AG04449 (cell line): ENCODE data around the gene TAPBPL.
A peak's percentile ranks its signal among the peaks of the same experiment; 100 is the strongest.
"Not testable (repeated sequence)": the region's sequence is repeated elsewhere in the genome, so short reads cannot be mapped to it uniquely, and the experiment has no call there.

Source experiments
- CTCF ChIA-PET: fragments of 350-600 bp; formaldehyde crosslinking; extraction: SDS; loops from one replicate; lab custom pipeline; 2021; ENCODE audit warnings: antibody characterized with exemption; lab: Yijun Ruan, JAX
- POLR2A ChIA-PET: fragments of 400-600, 350-600 bp; formaldehyde crosslinking; extraction: SDS; loops from one replicate; lab custom pipeline; 2020; ENCODE audit warnings: antibody characterized with exemption, inconsistent platforms; lab: Yijun Ruan, JAX
- DNase-seq: peaks from one replicate; pipeline ENCODE4 v3.0.0-alpha.2; 2010; ENCODE audit warnings: low read depth, low spot score
- H3K4me3 ChIP-seq: 2 replicates; pipeline ENCODE4 v1.5.1; 2011; ENCODE audit warnings: low read depth, mild to moderate bottlenecking, control low read depth, low read length
- CTCF ChIP-seq: IDR thresholded peaks from one replicate; pipeline ENCODE4 v1.5.1; 2011; ENCODE audit warnings: mild to moderate bottlenecking, moderate library complexity, low read length, control low read depth, inconsistent platforms; ENCODE audit not compliant: insufficient read depth; ENCODE audit errors: missing control alignments

The TAPBPL gene

GRCh38 chr12:6476489-6476888 is 24.6 kb downstream of the TAPBPL start:
- CTCF ChIA-PET: no interaction called here
- no peak overlapping the region for H3K4me3 ChIP-seq
- no peak for TF ChIP-seq CTCF
- POLR2A ChIA-PET: no interaction called here
- peak; percentile 63 for DNase-seq

GRCh38 chr12:6477601-6478377 is 25.9 kb downstream of the TAPBPL start:
- ChIA-PET CTCF (interaction anchor here (2.2 kb wide), 1 partner anchor 12 kb away, joined by 11 read pairs; no protein-coding TSS in a partner anchor), POLR2A (interaction anchor here (0.6 to 1.8 kb wide), 7 partner anchors 8 to 128 kb away, joined by 3 to 9 read pairs (median 4); partner anchors contain the start of genes GAPDH, MRPL51 and VAMP1)
- not testable (repeated sequence) for H3K4me3 ChIP-seq, DNase-seq

GRCh38 chr12:6478416-6478815 is 26.6 kb downstream of the TAPBPL start:
- H3K4me3 ChIP-seq: no peak overlapping the region
- DNase-seq: peak; percentile 31
- CTCF ChIA-PET: interaction anchor here (0.9 to 2.2 kb wide), 2 partner anchors 13 to 60 kb away, joined by 3 to 11 read pairs; no protein-coding TSS in a partner anchor
- POLR2A ChIA-PET: interaction anchor here (0.6 to 1.8 kb wide), 7 partner anchors 8 to 127 kb away, joined by 3 to 9 read pairs (median 4); partner anchors contain the start of genes GAPDH, MRPL51 and VAMP1
- TF ChIP-seq CTCF: no peak

GRCh38 chr12:6488240-6488639 is 36.4 kb downstream of the TAPBPL start:
- CTCF ChIA-PET: interaction anchor here (0.7 to 0.8 kb wide), 2 partner anchors 8 to 25 kb away, joined by 3 read pairs; no protein-coding TSS in a partner anchor
- POLR2A ChIA-PET: interaction anchor here (1.0 to 1.4 kb wide), 2 partner anchors 10 to 18 kb away, joined by 4 read pairs; partner anchors contain the start of gene VAMP1

GRCh38 chr12:6489449-6489848 is 37.6 kb downstream of the TAPBPL start:
- TF ChIP-seq CTCF: no peak
- CTCF ChIA-PET: no interaction called here
- H3K4me3 ChIP-seq: no peak overlapping the region
- DNase-seq: no peak
- POLR2A ChIA-PET: no interaction called here

More at GRCh38 chr12:6488240-6488639, 36.4 kb downstream of the TAPBPL start:
- no peak for TF ChIP-seq CTCF
- no peak overlapping the region for H3K4me3 ChIP-seq
- DNase-seq: no peak

GRCh38 chr12:6490673-6491072 is 38.8 kb downstream of the TAPBPL start:
- POLR2A ChIA-PET, H3K4me3 ChIP-seq, DNase-seq: not testable (repeated sequence)
- CTCF ChIA-PET: interaction anchor here (2.9 kb wide), 1 partner anchor 25 kb away, joined by 14 read pairs; no protein-coding TSS in a partner anchor

- TF ChIP-seq CTCF: no peak
- H3K4me3 ChIP-seq: peak within 1 kb of the TSS; percentile 97
- DNase-seq: peak; percentile 51
- POLR2A ChIA-PET: interaction anchor here (0.6 to 1.8 kb wide), 8 partner anchors 14 to 65 kb away, joined by 3 to 25 read pairs (median 4); partner anchors contain the start of genes GAPDH and VAMP1
- CTCF ChIA-PET: interaction anchor here (0.7 to 2.9 kb wide), 10 partner anchors 8 to 68 kb away, joined by 3 to 14 read pairs (median 3); no protein-coding TSS in a partner anchor
Measured at GRCh38 chr12:6492838-6493496, 41.1 kb downstream of the TAPBPL start, which contains the start of gene MRPL51. Gene MRPL51, minus strand, starts transcription at chr12:6493262. Its CDS starts 126 bp downstream, at chr12:6493136.
